Measurements from ENCODE around the gene VAMP7.
"Not testable (repeated sequence)": the region's sequence is repeated elsewhere in the genome, so short reads cannot be mapped to it uniquely, and the experiment has no call there.

VAMP7 gene

DNA sequence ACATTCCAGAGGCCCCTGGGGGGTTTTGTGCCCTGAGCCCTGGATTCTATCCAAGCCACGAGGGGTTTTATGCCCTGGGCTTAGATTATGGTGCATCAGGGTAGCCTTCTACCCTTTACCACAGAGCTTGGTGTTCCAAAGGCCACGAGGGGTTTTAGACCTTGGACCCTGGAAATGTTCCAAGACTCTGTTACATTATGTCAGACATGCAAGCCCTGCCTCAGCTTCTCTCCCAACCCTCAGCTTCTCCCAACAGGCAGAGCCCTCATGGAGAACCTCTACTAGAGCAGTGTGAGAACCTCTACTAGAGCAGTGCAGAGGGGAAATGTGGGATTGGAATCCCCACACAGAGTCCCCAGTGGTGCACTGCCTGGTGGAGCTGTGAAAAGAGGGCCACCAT is 105.8 kb downstream of the VAMP7 start:
- not testable (repeated sequence) for H3K27ac ChIP-seq (ENCODE audit: low read depth, low read length); H3K27me3 ChIP-seq (ENCODE audit: insufficient read depth, low read length); H3K4me3 ChIP-seq (ENCODE audit: low read depth, low read length); H3K4me1 ChIP-seq (ENCODE audit: control insufficient read depth, insufficient read depth, low read length, unreplicated experiment); H3K36me3 ChIP-seq (ENCODE audit: insufficient read depth, low read length); H3K79me2 ChIP-seq (ENCODE audit: control insufficient read depth, insufficient read depth, low read length, unreplicated experiment); H2AFZ ChIP-seq (ENCODE audit: low read length, unreplicated experiment)

GRCh38 chrX:155988859-155989258 is 107.7 kb downstream of the VAMP7 start:
- no peaks in the 10 kb centered on the region for H3K79me2 ChIP-seq (ENCODE audit: control insufficient read depth, insufficient read depth, low read length, unreplicated experiment)
- no peak overlapping the region for H3K4me3 ChIP-seq (ENCODE audit: low read depth, low read length)

More at GRCh38 chrX:155988859-155989258, 107.7 kb downstream of the VAMP7 start:
- H3K27ac ChIP-seq (ENCODE audit: low read depth, low read length): no peak overlapping the region
- no peaks in the 10 kb centered on the region for H3K4me1 ChIP-seq (ENCODE audit: control insufficient read depth, insufficient read depth, low read length, unreplicated experiment)
- H2AFZ ChIP-seq (ENCODE audit: low read length, unreplicated experiment): no peak overlapping the region
- H3K27me3 ChIP-seq (ENCODE audit: insufficient read depth, low read length): no peaks in the 10 kb centered on the region
- no peaks in the 10 kb centered on the region for H3K36me3 ChIP-seq (ENCODE audit: insufficient read depth, low read length)
